ENCODE data around the gene CYB561A3.
"Not testable (repeated sequence)": the region's sequence is repeated elsewhere in the genome, so short reads cannot be mapped to it uniquely, and the experiment has no call there.

The CYB561A3 gene, protein sequence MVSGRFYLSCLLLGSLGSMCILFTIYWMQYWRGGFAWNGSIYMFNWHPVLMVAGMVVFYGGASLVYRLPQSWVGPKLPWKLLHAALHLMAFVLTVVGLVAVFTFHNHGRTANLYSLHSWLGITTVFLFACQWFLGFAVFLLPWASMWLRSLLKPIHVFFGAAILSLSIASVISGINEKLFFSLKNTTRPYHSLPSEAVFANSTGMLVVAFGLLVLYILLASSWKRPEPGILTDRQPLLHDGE

DNA sequence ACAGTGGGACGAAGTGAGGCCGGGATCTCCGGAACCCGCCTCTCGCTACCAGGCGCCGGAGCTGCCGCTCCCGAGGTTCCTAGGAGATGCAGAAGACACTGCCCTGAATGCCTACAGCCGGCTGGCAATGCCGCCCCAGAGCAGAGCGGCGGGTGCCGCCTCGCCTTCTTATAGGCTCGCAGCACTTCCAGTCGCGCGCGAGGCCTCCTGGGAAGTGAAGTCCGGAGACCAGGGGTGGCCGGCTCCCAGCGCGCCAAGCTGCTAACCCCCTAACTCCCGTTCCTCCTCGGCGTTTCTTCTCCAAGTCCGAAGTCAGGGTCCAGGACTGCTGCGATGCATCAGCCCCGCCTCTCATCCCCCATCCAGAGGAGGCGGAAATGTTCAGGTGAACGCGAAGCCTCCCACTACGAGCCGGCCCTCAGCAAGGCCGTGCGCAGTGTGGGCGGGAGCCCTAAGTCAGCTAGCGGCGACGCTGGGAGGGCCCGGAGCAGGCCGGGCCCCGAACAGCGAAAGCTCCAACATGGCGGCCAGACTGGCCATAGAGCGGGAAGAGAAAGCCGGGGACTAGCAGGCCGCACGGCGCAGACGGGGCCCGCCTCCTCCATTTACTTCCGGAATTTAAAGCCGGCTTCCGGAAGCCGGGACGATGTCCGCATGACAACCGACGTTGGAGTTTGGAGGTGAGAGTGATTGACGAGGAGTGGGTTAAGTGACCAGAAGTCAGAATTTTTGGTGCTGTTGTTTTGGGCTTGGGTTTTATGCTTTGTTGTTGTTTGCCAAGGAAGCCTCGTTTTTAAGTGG, at the start of gene CYB561A3, which contains the start of gene TMEM138:
TSS of gene CYB561A3 (minus strand) at position 142 of the 801 bp plus-strand sequence. CDS start 5,169 bp downstream, outside the sequence.
TSS of gene TMEM138 (plus strand) at position 634 of the 801 bp plus-strand sequence. CDS start 2,017 bp downstream, outside the sequence.
- peak; percentile 26 for FAIRE-seq

DNA sequence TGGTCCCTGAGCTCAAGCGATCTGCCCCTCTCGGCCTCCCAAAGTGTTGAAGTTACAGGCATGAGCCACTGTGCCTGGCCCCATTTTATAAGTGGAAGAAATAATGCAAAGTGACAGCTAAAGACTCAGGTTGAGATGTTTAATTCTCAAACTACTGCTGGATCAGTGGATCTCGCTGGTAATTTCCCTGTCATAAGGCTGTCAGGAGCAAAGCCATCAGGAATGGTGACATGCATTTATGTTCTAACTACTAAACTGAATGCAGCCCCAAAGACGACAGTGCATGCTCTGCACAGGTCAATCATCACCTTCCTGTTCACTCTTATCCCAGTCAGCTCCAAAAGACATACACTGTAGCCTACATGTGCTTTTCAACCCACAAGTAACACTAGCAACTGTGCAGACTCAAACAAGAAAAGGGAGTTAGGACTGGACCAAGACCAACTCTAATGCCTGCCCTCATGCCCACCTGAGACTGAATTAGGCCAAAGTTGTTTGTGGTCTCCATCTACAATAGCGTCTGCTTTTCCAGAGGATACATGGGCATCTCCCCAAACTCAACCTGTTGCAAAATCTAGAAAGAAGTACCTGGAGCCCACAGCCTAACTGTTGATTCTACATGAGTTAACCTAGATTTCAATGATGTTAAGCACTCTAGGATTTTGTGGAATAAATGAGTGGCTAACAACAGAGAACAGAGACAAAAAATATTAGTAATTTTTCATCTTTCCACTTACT, 45.5 kb upstream of the CYB561A3 start:
- no peak for FAIRE-seq

DNA sequence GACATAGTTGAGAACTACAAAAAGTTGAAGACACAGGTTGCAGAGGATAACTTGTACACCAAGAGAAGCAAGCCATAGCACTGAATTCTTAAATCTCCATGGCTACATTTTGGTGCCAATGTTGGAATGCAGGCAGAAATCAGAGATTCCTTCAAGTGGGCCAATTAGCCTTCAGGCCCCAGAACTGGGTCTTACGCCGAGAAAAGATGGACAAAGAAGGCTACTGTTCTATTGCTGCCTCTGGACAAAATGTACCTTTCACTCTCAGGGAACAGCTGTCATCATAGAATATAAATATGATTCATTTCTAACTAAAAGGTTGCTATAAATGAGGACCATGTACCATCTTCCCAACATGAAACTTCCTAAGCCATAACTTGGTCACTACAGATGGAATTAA, 44.4 kb upstream of the CYB561A3 start:
- FAIRE-seq, result no peak

DNA sequence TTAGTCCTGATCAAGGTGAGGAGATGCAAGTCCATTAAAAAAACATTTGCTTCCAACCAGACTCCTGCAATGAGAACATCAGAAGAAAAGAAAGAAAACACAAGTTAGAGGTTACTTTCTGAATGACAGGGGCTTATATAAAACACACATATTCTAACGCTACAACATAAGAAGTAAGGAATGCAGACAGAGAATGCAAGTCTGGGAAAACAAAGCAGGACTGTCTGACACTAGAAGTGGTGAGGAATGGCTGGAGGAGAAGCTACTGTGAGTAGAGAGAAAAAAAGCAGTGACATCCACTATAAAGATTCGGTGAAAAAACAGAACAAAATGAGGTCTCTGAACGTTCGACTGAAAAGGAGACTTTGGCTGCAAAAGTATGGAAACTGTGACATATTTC, 43.0 kb upstream of the CYB561A3 start:
- no peak for FAIRE-seq

DNA sequence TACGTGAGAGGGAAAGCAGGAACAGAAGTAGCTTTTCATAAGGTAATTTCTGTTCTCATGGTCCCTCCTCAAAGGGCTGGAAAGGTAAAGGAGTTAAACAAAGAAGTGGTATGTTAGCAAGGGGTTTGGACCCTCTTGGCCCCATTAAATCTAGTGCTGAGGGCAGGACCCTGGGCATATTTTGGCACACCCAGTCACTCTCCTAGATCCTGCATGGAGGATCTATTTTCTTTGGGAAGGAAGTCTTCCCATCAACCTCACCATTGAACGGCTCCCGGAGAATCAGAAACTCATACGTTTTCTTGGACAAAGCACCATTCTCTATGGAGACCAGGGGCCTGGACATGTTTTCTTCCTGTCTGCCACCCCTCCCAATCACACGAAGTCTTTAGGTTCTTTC, 42.4 kb upstream of the CYB561A3 start:
- FAIRE-seq, result no peak

DNA sequence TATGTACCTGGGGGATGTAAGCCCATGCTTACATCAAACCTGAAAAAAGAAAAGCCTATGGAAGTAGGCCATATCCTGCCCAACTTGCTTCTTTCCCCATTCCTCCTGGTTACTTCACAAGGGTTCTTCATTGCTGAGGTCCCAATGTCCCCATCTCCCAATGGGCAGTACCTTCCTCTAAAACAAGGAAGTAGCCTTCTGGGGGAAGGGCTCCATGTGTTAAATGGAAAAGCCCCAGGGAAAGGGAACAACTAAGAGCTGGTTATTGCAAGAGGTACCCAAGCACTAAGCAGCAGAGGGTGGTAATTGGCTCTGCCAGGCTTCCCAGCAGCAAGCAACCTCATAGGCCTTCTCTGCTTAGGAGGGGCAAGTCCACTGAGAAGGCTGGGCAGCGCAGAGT, 42.0 kb upstream of the CYB561A3 start:
- no peak for FAIRE-seq

DNA sequence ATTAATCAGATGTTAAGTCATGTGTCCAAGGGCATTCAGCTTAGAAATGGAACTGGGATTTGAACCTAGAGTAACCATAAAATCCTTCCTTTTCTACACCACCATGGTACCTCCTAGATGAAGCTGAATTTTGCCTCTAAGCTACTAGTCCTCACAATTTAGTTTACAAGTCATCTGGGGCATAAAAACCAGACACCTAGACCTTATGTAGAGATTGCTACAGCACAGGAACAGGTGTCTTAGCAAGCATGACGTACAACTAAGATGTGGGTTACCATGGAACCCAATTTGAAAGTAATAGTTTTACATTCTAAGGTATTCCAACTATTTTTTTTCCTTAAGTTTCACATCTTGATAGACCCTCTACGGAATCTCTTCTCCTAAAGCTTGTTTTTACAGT, 39.9 kb upstream of the CYB561A3 start:
- no peak for FAIRE-seq

DNA sequence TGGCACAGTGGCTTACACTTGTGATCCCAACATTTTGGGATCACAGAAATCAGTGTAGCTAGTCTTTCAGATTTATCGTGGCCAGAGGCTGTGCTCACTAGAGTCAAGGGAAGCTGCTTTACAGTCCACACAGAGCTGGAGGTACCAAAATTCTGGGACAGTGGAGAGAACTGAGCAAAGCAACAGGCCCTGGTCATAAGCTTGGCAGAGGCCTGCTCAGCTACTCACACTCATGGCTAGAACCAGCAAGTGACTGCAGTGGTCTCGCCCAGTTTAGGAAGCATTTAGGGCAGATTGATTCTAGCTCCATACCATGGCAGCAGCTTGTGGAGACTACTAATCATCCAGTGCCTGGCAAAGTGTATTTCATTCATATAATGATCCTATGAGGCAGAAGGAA, 39.5 kb upstream of the CYB561A3 start:
- no peak for FAIRE-seq

DNA sequence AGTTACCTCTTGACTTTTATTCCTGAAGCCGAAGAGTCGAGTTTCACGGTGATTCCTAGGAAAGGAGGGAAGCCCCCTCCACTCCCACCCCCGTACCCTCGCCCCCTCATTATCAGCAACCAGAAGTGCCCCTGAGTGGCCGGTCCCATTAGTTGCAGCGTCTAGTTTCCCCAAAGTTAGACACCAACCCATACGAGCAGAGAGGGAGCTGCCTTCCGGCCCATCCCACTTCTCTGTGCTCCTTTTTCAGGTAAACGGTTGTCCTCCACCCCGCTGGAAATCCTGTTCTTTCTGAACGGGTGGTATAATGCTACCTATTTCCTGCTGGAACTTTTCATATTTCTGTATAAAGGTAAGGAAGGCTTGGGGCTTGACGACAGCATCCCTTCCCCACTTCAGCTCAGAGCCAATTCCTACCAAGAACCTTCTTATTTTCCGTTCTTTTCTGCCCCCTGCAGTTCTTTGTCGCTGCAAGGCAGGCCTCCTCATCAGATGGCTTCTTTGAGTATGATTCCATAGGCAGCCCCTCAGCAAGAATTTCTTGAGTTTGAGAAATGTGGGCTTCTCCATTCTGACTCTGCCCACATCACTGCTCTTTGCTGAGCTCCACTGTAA, 31.4 kb upstream of the CYB561A3 start:
- no peak for FAIRE-seq

DNA sequence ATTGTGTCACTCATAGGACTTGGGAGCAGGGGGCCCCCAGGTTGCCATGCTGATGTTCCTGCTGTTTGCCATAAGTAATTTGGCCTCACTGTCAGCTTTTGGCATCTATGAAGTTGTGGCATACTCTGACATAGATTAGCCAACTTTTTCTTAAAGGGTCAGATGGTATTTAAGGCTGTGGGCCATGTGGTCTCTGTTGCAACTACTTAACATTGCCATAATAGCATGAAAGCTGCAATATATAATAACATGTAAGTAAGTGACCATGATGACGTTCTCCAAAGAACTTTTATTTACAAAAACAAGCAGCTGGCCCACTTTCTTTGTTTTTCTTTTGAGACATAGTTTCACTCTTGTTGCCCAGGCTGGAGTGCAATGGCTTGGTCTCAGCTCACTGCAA, 28.5 kb upstream of the CYB561A3 start:
- no peak for FAIRE-seq

DNA sequence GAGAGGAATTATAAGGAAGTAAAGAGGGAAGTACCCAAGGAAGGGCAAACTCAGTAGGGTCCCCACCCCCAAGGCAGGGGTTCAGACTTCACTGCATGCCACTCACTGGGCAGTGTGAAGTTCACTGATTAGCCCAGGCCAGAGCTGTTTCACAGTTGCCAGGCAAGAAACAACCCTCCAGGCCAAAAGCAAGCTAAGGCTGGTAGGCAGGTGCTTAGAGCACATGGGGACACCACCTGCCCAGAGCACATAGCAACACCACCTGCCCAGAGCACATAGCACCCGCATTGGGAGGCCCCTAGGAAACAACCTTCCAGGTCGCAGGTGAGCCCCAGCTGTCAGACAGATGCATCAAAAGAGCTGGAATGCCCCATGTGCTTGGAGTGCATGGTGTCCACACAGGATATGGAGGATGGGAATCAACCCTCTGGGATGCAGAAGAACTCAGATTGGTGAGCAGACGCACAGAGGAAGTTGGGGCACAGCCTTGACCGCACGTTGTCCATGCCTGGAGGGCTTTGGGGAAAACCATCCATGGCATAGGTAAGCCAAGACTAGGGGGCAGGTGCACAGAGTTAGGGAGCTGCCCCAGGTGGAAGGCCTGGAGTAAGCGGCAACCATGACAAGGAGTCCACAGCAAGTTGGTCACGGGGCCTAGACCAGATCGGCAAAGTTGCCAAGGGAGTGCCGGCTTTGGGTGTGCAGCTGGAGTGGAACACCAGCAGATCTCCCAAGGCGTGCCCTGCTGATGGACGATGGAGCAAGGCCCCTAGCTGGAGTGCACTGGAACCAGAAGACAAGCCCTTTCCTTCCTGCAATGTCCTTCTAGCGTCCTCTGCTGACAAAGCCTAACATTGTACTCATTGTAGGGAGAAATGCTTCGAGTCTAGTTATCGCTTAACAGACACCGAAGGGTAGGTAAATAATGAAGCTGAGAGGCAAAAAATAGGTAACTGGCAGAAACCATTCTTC, 22.9 kb upstream of the CYB561A3 start:
- no peak for FAIRE-seq

DNA sequence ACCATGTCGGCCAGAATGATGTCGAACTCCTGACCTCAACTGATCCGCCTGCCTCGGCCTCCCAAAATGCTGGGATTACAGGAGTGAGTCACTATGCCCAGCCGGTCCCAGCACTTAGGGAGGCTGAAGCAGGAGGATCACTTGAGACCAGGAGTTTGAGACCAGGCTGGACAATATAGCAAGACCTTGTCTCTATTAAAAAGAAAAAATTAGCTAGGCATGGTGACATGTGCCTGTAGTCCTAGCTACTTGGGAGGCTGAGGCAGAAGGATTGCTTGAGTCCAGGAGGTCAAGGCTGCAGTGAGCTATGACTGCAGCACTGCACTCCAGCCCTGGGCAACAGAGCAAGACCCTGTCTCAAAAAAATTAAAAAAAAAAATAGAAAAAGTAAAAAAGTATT, 22.2 kb upstream of the CYB561A3 start:
- FAIRE-seq, result not testable (repeated sequence)

DNA sequence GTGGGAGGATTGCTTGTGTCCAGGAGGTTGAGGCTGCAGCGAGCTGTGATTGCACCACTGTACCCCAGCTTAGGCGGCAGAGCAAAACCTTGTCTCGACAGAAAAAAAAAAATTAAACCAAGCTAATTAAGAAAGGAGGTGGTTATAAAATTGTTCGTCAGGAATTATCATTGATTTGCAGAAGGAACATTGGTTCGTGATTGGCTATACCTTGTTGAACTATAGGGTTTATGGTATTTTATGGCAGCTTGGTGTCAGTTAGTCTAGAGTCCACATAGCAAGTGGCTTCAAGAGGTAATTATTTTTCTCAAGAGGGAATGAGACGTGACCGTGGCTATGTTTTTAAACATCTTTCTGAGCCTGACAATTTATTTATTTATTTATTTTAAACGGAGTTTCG, 19.2 kb upstream of the CYB561A3 start:
- no peak for FAIRE-seq

DNA sequence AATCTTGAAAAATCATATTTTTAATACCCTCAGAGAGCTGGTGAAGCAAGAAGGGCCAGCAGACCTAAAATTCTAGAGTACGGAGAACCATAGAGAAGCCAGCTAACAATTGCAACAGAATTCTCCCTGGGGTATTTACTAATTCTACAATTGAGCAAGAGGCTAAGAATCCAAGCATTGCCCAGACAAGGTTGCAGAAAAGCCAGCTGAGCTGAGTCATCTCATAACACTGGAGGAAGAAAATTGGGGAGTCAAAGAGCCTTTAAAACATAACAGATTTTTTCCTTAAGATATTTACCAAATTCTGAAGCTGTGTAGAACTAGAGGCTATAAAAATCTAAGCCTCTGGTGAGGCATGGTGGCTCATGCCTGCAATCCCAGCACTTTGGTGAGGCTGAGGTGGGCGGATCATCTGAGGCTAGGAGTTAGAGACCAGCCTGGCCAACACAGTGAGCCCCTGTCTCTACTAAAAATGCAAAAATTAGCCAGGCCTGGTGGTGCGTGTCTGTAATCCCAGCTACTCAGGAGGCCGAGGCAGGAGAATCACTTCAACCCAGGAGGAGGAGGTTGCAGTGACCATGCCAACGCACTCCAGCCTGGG, 17.1 kb upstream of the CYB561A3 start:
- peak; percentile 58 for FAIRE-seq

DNA sequence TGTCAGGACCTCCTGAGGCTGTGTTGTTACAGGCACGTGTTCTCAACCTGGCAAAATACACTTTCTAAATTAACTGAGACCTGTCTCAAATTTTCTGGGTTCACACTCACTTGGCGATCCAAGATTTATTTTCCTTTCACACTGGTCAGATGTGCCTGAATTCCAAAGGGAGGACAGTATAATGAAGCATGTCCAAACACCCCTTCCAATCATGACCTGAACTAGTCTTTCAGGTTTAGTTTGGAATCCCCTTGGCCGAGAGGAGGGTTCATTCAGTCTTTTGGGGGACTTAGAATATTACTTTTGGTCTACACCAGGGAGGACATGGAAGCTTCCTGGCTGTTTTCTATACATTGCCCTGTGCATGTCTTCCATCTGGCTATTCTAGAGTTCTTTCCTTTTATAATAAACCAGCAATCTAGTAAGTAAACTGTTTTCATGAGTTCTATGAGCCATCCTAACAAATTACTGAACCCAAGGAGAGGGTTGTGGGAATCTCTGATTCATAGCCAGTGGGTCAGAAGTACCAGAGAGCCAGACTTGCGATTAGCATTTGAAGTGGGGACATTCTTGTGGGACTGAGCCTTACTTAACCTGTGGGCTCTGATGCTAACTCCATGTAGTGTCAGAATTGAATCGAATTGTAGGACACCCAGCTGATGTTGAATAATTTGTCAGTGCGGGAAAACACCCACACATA, 15.9 kb upstream of the CYB561A3 start:
- FAIRE-seq, result no peak

DNA sequence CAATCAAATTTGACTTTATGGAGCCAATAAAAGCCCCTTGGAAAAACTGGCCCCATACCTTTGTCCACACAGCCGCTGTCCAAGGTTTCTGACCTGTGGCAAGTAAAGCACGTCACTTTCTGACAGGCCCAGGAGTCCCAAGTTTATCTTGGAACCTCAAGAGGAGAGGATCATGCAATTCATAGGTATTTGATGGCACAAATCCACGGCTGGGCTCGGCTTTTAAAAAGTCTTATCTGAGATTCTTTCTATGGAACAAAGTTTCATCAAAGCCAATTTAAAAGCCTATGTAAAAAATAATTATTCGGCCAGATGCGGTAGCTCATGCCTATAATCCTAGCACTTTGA, 14.1 kb upstream of the CYB561A3 start:
- no peak for FAIRE-seq

DNA sequence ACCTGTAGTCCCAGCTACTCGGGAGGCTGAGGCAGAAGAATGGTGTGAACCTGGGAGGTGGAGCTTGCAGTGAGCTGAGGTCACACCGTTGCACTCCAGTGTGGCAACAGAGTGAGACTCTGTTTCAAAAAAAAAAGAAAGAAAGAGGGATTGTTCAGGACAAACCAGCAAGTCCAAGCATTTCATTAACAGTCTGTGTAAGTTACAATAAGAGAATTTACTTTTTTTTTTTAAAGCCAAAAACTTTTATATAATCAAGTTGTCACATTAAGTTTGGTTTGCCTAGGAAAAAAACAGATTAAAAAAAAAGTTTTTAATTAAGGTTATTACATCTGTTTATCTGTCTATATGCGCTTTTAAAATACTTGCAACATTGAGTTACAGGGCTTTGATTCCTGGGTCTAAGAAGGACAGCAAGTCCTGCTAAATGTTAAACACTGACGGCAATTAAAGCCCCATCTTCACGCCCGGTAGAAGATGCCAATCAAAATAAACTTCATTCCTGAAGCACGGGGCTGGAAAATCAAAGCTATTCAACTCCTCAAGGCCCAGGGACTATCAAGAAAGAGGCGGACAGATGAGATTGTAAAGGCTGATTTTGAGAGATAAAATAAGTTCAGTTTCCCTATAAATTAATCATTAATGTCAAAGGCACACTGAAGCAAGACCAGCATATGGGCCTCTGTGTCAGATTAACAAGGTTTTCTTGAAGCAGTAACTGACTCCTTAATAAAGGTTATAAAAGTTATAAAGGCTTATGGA, 11.2 kb upstream of the CYB561A3 start:
- no peak for FAIRE-seq

DNA sequence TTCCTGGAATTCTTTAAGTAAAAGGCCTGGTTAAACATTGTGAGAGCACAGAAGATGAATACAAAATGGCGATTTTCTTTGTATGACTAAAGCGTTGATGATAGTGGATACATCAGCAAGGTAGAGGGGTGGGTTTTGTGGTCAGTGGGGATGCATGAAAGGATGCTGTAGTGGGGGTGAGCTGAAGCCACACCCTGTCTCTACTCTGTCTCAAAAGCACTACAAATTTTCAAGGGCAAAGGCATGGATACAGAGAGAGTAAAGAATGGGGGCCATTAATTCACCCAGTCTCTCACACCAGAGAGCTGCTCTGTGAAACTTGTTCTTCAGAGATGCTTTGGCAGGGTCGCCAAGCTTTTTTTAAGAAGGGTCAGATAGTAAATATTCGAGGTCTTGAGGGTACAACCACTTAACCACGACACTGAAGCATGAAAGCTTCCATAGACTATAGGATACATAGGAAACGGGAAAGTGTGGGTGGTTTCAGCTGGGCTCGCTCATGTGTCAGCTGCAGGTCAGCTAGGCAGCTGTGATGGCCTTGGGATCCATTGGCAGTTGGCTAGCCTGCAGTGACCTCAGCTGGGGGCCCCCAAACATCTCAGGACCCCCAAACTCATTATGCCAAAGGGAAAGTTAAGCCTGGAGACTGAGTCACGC, 8.8 kb upstream of the CYB561A3 start:
- no peak for FAIRE-seq

All from endometrium (tissue), 2 donors.